Measurements from ENCODE around the gene FBXW9.

DNA sequence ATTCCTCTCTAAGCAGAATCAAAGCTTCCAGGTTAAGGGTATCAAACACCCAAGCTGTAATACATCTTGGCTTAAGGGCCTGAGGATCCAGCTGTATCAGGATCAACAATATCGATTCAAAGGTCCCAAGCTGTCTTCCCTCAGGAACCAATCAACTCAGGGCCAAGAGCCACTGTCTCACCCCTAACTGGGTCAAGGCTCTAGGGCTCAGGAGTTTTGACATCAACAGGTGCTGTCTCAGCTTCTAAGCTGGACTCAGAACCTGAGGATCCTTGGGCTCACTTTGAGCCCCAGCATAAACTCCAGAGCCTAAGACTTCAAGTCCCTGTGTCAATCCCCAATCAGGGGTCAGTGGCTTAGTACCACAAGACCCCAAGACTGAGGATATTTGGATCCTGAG is 917 bp downstream of the FBXW9 start:
- TF ChIP-seq, protein P1, sequence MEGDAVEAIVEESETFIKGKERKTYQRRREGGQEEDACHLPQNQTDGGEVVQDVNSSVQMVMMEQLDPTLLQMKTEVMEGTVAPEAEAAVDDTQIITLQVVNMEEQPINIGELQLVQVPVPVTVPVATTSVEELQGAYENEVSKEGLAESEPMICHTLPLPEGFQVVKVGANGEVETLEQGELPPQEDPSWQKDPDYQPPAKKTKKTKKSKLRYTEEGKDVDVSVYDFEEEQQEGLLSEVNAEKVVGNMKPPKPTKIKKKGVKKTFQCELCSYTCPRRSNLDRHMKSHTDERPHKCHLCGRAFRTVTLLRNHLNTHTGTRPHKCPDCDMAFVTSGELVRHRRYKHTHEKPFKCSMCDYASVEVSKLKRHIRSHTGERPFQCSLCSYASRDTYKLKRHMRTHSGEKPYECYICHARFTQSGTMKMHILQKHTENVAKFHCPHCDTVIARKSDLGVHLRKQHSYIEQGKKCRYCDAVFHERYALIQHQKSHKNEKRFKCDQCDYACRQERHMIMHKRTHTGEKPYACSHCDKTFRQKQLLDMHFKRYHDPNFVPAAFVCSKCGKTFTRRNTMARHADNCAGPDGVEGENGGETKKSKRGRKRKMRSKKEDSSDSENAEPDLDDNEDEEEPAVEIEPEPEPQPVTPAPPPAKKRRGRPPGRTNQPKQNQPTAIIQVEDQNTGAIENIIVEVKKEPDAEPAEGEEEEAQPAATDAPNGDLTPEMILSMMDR (IDR thresholded peaks at IDR 0.05) = no peak
- TF ChIP-seq ZFX (IDR thresholded peaks at IDR 0.05; ENCODE audit: borderline replicate concordance) = no peak
